Prostate gland (tissue), 2 donors: ENCODE results near the gene WDR3.

Experiments used
- CTCF ChIP-seq, 4 experiments: fragments of 200-600 bp in 2 of 4; fragments of 450-650 bp in 2 of 4; sonication (generic) in 2 of 4; IDR thresholded peaks; 1 replicate in 3 of 4; 2 replicates in 1 of 4; pipeline ENCODE4 v1.5.1; 2016 to 2019; ENCODE audit warnings: antibody characterized with exemption in 4 of 4, mild to moderate bottlenecking in 2 of 4, moderate library complexity in 2 of 4
- POLR2AphosphoS5 ChIP-seq: sonication (generic); formaldehyde crosslinking; IDR thresholded peaks from one replicate; pipeline ENCODE4 v1.6.1; 2017; ENCODE audit warnings: antibody characterized with exemption

DNA sequence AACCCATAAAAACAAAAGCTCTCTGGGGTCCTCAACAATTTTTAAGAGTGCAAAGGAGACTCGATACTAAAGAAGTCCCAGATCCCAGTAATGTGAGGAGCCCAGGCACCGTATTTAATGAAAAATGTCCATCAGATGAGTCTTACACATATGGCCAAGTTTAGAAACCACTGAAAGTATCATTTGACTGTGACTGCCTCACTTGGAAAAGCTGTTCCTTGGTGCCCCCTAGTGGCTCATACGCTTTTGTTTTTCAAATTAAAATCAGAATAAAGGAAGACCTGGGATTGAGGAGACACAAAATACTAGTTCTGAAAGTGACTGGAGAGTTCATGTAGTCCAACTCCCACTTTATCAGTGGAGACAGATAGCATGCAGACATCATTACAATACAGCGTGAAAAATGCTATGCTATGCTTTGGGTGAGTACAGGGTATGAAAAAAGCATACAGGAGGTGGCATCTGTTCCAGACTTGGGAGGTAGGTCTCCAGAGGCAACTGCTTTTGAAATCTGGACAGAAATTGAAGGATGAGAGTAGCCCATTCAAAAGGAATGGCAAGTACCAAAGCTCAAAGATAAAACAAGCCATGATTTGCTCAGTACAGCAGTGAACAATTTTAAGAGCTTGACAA is 33.9 kb upstream of the WDR3 start:
- peak; percentile 31 to 67 (median 58) for TF ChIP-seq CTCF (IDR thresholded peaks at IDR 0.05)
- no peak for TF ChIP-seq POLR2AphosphoS5
